GM12892 (cell line): ENCODE measurements around the gene RFC1.

Experiments
- DNase-seq: peaks from one replicate; pipeline ENCODE4 v3.0.0; 2011; ENCODE audit not compliant: insufficient read length
- FAIRE-seq: peaks from 2 replicates; lab custom pipeline; 2011; peaks lifted over from hg19 to GRCh38; lab: Jason Lieb, UNC
- POLR2A ChIP-seq: IDR thresholded peaks from 2 replicates; pipeline ENCODE4 v1.6.1; 2011; ENCODE audit warnings: low read depth, low read length, control low read depth
- POLR2AphosphoS5 ChIP-seq: IDR thresholded peaks from 2 replicates; pipeline ENCODE4 v1.6.1; 2011; ENCODE audit warnings: low read depth, low read length, control low read depth
- TAF1 ChIP-seq: IDR thresholded peaks from 2 replicates; pipeline ENCODE4 v1.6.1; 2011; ENCODE audit warnings: low read depth, mild to moderate bottlenecking, control low read depth, low read length, borderline replicate concordance

Gene RFC1

DNA sequence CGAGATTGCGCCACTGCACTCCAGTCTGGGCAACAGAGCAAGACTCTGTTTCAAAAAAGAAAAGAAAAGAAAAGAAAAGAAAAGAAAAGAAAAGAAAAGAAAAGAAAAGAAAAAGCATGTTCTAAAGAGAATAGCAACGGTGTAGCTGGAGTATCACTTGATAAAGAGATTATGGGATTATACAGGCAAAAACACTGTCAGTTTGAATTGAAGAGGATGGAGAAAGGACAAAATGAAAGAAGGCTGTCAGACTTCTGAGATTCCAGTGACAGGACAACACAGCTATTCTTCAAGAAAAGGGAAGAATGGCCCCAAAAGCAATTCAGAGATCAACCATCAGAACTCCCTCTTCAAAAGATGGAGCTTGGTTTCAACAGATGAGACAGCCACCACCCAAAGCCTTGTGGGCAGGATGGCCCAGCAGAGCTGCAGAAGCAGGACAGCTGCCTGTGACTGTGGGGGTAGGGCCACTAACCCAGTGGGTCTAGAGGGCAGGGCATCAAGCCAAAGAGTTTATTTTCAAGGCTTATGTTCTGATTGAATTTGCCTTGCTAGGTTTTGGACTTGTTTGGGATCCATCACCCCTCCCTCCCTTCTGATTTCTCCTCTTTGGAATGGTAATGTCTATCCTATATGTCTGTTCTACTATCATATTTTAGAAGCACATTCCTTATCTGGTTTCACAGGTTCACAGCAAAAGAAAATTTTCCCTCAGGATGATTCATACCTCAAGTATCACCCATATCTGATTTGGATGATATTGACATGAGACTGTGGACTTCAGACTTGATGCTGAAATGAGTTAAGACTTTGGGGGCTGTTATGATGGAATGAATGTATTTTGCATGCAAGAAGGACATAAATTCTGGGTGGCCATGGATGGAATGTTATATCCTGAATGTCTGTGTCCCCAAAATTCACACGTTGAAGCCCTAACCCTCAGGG lies 17.5 kb downstream of the RFC1 start:
- TF ChIP-seq POLR2A (no peak), POLR2AphosphoS5 (no peak), TAF1 (no peak)
- DNase-seq (no peak), FAIRE-seq (no peak)

GRCh38 chr4:39346856-39347519 lies 19.2 kb downstream of the RFC1 start:
- FAIRE-seq (no peak), DNase-seq (no peak)
- TF ChIP-seq POLR2A, result no peak

DNA sequence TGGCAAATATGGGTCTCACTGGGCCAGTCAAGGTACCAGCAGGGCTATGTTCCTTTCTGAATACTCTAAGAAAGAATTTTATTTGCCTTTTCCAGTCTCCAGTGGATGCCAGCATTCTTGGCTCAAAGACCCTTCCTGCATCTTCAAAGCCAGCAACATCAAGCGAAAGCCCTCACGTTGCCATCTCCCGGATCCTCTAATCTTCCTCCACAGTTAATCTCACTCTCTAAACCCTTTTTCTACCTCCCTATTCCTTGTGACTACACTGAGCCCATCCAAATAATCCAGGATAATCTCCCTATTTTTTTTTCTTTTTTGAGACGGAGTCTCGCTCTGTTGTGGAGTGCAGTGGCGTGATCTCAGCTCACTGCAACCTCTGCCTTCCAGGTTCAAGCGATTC lies 23.4 kb downstream of the RFC1 start:
- TF ChIP-seq TAF1 (no peak), POLR2AphosphoS5 (no peak), POLR2A (no peak)
- DNase-seq (no peak), FAIRE-seq (no peak)

DNA sequence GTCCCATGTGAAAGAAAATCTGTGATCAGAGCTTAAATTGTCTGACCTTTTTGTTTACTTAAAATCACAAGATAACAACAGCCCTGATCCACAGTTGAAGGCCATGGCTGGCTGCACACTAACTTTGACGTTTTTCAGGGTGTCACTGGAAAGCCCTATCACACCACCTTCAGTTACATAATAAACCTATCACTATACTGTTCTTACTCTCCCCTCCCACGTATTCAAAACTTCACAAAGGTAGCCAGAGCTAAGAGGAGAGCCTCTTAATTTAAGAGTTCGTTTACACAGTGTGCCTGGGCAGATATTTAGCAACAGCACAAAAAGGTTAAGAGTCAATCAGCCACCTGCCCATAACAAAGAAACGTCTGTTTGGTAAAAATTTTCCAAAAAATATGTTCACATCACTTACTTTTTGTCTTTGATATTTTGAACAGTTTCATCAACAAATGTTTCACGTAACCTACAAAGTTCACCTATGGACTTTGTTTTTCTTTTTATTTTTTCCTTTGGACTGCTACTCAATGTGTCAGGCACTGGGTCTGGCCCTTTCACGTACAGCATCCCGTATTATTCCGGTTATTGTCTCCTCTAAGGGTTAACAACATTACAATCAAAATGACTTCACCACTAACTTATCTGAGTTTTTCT lies 25.0 kb downstream of the RFC1 start:
- peak; percentile 54 for FAIRE-seq
- TF ChIP-seq POLR2AphosphoS5 (no peak), TAF1 (no peak)
- no peak for DNase-seq

DNA sequence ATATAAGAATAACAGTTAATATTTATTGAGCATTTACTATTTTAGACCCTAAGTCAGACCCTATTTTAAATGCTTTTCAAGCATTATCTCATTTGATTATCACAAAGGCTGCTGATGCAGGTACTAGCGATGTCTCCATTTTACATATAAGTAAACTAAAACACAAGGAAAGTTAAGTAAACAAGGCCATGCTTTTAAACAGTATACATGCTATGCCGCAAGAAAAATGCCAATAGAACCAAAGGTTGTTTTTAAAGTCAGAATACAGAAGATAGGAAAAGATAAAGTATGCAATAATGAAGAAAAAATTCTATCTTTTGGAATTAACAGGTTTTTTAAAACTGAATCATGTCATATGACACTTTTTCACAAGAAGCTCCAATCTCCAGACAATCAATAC lies 26.2 kb downstream of the RFC1 start:
- no peak for DNase-seq
- TF ChIP-seq POLR2A (no peak), TAF1 (no peak), POLR2AphosphoS5 (no peak)
- FAIRE-seq, result no peak

DNA sequence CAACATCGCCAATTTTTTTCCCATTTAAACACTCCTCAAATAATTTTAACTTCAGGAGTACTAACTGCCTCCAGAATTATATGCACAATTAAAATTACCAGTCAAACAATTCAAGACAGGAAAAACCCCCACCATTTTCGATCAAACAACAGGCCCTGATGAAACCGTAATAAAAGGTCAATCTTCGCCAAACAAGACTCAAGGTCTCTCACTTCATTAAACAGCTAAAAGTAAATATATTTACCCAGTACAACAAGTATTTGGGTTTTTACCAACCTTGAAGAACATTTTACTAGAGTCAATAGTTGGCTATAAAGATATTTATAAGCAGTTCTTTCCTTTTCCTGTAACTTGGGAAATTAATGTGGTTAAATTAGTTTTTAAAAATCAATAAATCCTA lies 28.3 kb downstream of the RFC1 start:
- FAIRE-seq (no peak), DNase-seq (no peak)
- TF ChIP-seq POLR2A, result no peak
- TF ChIP-seq TAF1, result no peak

DNA sequence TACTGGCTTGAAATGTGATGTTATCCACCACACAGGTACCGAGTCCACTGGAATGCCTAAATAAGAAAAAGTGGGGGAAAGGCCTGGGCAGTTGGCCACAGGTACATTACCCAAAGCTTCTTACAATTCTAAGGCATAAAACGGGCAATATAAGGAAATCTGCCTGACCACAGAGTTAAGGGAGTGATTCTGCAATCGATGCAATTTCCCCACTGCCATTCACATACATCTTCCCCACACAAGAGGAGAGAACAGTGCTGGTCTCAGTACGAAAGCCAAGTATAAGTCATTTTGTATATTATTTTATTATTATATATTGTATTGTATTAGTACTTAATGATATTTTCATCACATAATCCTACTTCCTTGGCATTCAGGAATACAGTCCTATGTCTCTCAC lies 30.6 kb downstream of the RFC1 start:
- no peak for FAIRE-seq
- TF ChIP-seq POLR2AphosphoS5 (no peak), POLR2A (no peak), TAF1 (no peak)
- no peak for DNase-seq

DNA sequence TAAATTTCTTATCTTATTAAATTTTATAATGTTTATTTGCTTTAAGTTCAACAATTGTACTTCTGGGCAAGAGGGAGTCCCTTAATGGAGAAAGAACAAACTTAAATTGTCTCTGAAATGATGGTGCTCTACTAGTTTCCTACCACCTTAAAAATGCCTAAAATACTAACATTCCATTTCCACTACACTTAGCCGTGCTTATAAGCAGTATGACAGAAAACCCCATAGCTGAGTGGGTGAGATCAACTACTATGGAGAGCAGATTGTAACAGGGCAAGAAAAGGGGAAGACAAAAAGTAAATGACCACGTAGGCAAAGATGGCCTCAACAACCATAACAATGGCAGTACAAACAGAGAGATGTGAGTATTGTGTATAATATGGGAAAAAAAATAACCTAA lies 35.0 kb downstream of the RFC1 start:
- DNase-seq, result no peak
- TF ChIP-seq POLR2AphosphoS5 (no peak), TAF1 (no peak), POLR2A (no peak)
- no peak for FAIRE-seq

GRCh38 chr4:39330353-39330752 lies 35.8 kb downstream of the RFC1 start:
- FAIRE-seq, result no peak
- no peak for DNase-seq
- TF ChIP-seq POLR2A (no peak), POLR2AphosphoS5 (no peak)

- FAIRE-seq, result no peak
- no peak for TF ChIP-seq POLR2AphosphoS5
- no peak for TF ChIP-seq POLR2A
- no peak for TF ChIP-seq TAF1
- no peak for DNase-seq
These were observed 39.6 kb downstream of the RFC1 start for GRCh38 chr4:39326468-39326977.

- no peak for FAIRE-seq
- no peak for DNase-seq
- TF ChIP-seq POLR2A (no peak), POLR2AphosphoS5 (no peak), TAF1 (no peak)
These were observed 41.1 kb downstream of the RFC1 start for GRCh38 chr4:39324897-39325613.

DNA sequence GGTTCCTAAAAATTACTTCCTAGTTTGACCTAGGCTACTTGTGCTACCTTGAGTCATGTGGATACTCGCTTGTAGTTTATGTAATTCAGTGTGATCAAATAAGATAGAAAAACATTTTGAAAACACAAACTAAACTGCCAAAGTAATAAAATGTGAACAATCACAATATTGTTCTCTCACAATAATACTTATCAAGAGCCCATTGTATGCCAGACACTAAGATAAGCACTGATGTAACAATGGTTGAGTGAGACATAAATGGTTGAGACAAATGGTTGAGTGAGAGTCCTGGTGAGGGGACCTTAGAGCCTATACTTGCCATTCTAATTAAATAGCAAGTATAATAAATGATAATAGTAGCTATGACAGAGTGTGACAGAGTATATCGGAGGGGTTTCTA lies 41.7 kb downstream of the RFC1 start:
- TF ChIP-seq TAF1 (no peak), POLR2A (no peak), POLR2AphosphoS5 (no peak)

More for the DNA sequence above, 41.7 kb downstream of the RFC1 start:
- DNase-seq (no peak), FAIRE-seq (no peak)
